GM23338 (cell line): ENCODE measurements around the gene GAPVD1. TPM values are rescaled to one million over a fixed set of nuclear protein-coding genes. Genes with fewer than 3 reads are reported as not detected.

ENCODE experiments used
- ATAC-seq: fragments of 200-7000 bp; cut with Tn5 transposase; 3 replicates; pipeline ENCODE4 v1.9.1; 2020
- DNase-seq: peaks from one replicate; pipeline ENCODE4 v3.0.0-alpha.2; 2015; ENCODE audit warnings: low spot score
- H2AFZ ChIP-seq: fragments of 200-600 bp; sonication (generic); 2 replicates; pipeline ENCODE4 v1.8.0; 2016; ENCODE audit warnings: antibody characterized with exemption, mild to moderate bottlenecking, moderate library complexity
- H3F3A ChIP-seq: fragments of 200-600 bp; sonication (generic); replicated peaks from 2 replicates; pipeline ENCODE4 v1.8.0; 2017; ENCODE audit warnings: antibody characterized with exemption, mixed run types, low read depth
- H3K27ac ChIP-seq: fragments of 200-600 bp; sonication (generic); 2 replicates; pipeline ENCODE4 v1.6.1; 2016; ENCODE audit warnings: low read depth
- H3K27me3 ChIP-seq: fragments of 200-600 bp; sonication (generic); 2 replicates; pipeline ENCODE4 v1.8.0; 2016; ENCODE audit warnings: mild to moderate bottlenecking, mixed run types, moderate library complexity; ENCODE audit not compliant: insufficient read depth
- H3K36me3 ChIP-seq: fragments of 200-600 bp; sonication (generic); 2 replicates; pipeline ENCODE4 v1.8.0; 2016; ENCODE audit warnings: mild to moderate bottlenecking; ENCODE audit not compliant: insufficient read depth
- H3K4me1 ChIP-seq: fragments of 200-600 bp; sonication (generic); 2 replicates; pipeline ENCODE4 v1.8.0; 2016; ENCODE audit warnings: mild to moderate bottlenecking, moderate library complexity; ENCODE audit not compliant: insufficient read depth
- H3K4me2 ChIP-seq: fragments of 200-600 bp; sonication (generic); 2 replicates; pipeline ENCODE4 v1.7.1; 2017; ENCODE audit warnings: mixed run types
- H3K4me3 ChIP-seq: fragments of 200-600 bp; sonication (generic); 2 replicates; pipeline ENCODE4 v1.6.1; 2016; ENCODE audit warnings: mixed run types
- H3K79me2 ChIP-seq: fragments of 200-600 bp; sonication (generic); replicated peaks from 2 replicates; pipeline ENCODE4 v1.8.0; 2017; ENCODE audit warnings: mild to moderate bottlenecking; ENCODE audit not compliant: insufficient read depth
- H3K9me2 ChIP-seq: fragments of 200-600 bp; sonication (generic); 2 replicates; pipeline ENCODE4 v1.8.0; 2017; ENCODE audit not compliant: insufficient read depth
- H4K20me1 ChIP-seq: fragments of 200-600 bp; sonication (generic); replicated peaks from 2 replicates; pipeline ENCODE4 v1.8.0; 2017; ENCODE audit warnings: mild to moderate bottlenecking; ENCODE audit not compliant: insufficient read depth
- H3K27ac Mint-ChIP-seq: 2 replicates; pipeline ENCODE4 v1.8.0; 2020; ENCODE audit warnings: inconsistent platforms, mild to moderate bottlenecking, moderate library complexity, mixed read lengths
- H3K27me3 Mint-ChIP-seq: 3 replicates; pipeline ENCODE4 v1.8.0; 2022; ENCODE audit warnings: low read depth, mild to moderate bottlenecking, moderate library complexity, mixed read lengths, inconsistent platforms; ENCODE audit not compliant: insufficient read depth, poor library complexity
- H3K36me3 Mint-ChIP-seq: 3 replicates; pipeline ENCODE4 v1.8.0; 2021; ENCODE audit warnings: low read depth, mild to moderate bottlenecking, inconsistent platforms, moderate library complexity, mixed read lengths
- H3K4me1 Mint-ChIP-seq: 3 replicates; pipeline ENCODE4 v1.8.0; 2020; ENCODE audit warnings: mild to moderate bottlenecking, inconsistent platforms, mixed read lengths
- H3K4me3 Mint-ChIP-seq: 3 replicates; pipeline ENCODE4 v1.8.0; 2021; ENCODE audit warnings: moderate library complexity, mild to moderate bottlenecking, inconsistent platforms, mixed read lengths
- H3K9me3 Mint-ChIP-seq: 3 replicates; pipeline ENCODE4 v1.8.0; 2020; ENCODE audit warnings: moderate library complexity, mild to moderate bottlenecking, inconsistent platforms, mixed read lengths
- CREB1 ChIP-seq: fragments of 250-450 bp; sonication (Bioruptor Pico); IDR thresholded peaks from 2 replicates; pipeline ENCODE4 v1.5.0; 2020; ENCODE audit warnings: low read depth, mild to moderate bottlenecking, moderate library complexity
- CTCF ChIP-seq, 2 experiments: fragments of 200-600 bp in 1 of 2; sonication (generic) in 1 of 2; conservative IDR thresholded peaks; 2 replicates each; pipeline versions ENCODE4 v1.5.1 to v1.6.1; 2016 to 2017; ENCODE audit warnings: antibody characterized with exemption in 2 of 2, low read depth in 2 of 2, mild to moderate bottlenecking in 2 of 2, moderate library complexity in 1 of 2
- EZH2 ChIP-seq: fragments of 200-600 bp; sonication (generic); IDR thresholded peaks from one replicate; pipeline ENCODE4 v1.8.0; 2017; ENCODE audit warnings: antibody characterized with exemption, mild to moderate bottlenecking, low read depth; ENCODE audit not compliant: unreplicated experiment
- EZH2phosphoT487 ChIP-seq: fragments of 200-600 bp; sonication (generic); IDR thresholded peaks from one replicate; pipeline ENCODE4 v1.8.1; 2018; ENCODE audit warnings: antibody characterized with exemption; ENCODE audit not compliant: unreplicated experiment
- JUNB ChIP-seq: IDR thresholded peaks from one replicate; pipeline ENCODE4 v1.6.1; 2016; ENCODE audit warnings: antibody characterized with exemption; ENCODE audit not compliant: unreplicated experiment
- NANOG ChIP-seq: IDR thresholded peaks from 2 replicates; pipeline ENCODE4 v1.6.1; 2016; ENCODE audit warnings: antibody characterized with exemption, borderline replicate concordance
- REST ChIP-seq: IDR thresholded peaks from one replicate; pipeline ENCODE4 v1.6.1; 2018; ENCODE audit warnings: antibody characterized with exemption; ENCODE audit not compliant: unreplicated experiment
- STAT1 ChIP-seq: IDR thresholded peaks from one replicate; pipeline ENCODE4 v1.6.1; 2016; ENCODE audit warnings: antibody characterized with exemption; ENCODE audit not compliant: unreplicated experiment
- ZNF114 ChIP-seq: fragments of 250-450 bp; sonication (Bioruptor Pico); IDR thresholded peaks from 2 replicates; pipeline ENCODE4 v1.5.0; 2020; ENCODE audit warnings: mild to moderate bottlenecking, moderate library complexity
- polyA plus RNA-seq: library from polyadenylated mRNA; unstranded; fragments of >200 nt; fragmentation: Nextera tagmentation; extraction: Ambion mirVana; gene quantifications from 2 replicates; pipeline ENCODE4 v1.2.1, GENCODE V29; 2016
- total RNA-seq: library from RNA; depleted of rRNA; stranded (reverse); fragments of >200 nt; shearing (Covaris generic); gene quantifications from 2 replicates; pipeline ENCODE4 v1.2.3, GENCODE V29; 2014
- TF ChIP-seq, protein P1 (sequence below): fragments of 250-450 bp; sonication (Bioruptor Pico); IDR thresholded peaks from 2 replicates; pipeline ENCODE4 v1.5.0; 2020; ENCODE audit warnings: mild to moderate bottlenecking, moderate library complexity

GAPVD1 gene
- total and polyA plus RNA-seq, 2 experiments from 2014 or later, result 19.2 to 34.6 TPM

DNA sequence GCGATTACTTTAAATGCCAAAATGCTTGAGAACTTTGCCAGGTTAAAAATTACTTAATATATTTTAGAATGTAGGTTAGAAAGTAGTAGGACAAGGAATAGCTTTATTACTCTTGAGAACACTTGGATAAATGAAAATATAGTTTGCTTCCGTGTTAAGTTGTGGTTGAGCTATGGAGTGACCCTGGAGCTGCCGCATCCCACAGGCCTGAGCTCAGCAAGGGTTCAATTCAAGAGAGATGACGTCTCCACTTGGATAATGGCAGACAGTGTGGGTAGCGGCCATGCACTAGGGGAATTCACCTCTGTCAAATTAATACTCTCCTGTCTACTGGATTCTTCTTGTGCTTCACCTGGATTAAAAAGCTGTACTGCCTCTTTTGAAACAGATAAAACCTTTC is 105.0 kb downstream of the GAPVD1 start (continued):
- TF ChIP-seq REST, result no peak
- no peak for TF ChIP-seq JUNB
- TF ChIP-seq CTCF (conservative IDR thresholded peaks at IDR 0.05; ENCODE audit: low read depth in 2 of 2), result no peak
- TF ChIP-seq STAT1, result no peak
- TF ChIP-seq EZH2, result no peak
- TF ChIP-seq ZNF114 (CRISPR knock-in tag), result no peak

GRCh38 chr9:125370786-125371185 is 109.2 kb downstream of the GAPVD1 start:
- TF ChIP-seq REST, result no peak
- TF ChIP-seq JUNB, result no peak
- TF ChIP-seq, protein P1, sequence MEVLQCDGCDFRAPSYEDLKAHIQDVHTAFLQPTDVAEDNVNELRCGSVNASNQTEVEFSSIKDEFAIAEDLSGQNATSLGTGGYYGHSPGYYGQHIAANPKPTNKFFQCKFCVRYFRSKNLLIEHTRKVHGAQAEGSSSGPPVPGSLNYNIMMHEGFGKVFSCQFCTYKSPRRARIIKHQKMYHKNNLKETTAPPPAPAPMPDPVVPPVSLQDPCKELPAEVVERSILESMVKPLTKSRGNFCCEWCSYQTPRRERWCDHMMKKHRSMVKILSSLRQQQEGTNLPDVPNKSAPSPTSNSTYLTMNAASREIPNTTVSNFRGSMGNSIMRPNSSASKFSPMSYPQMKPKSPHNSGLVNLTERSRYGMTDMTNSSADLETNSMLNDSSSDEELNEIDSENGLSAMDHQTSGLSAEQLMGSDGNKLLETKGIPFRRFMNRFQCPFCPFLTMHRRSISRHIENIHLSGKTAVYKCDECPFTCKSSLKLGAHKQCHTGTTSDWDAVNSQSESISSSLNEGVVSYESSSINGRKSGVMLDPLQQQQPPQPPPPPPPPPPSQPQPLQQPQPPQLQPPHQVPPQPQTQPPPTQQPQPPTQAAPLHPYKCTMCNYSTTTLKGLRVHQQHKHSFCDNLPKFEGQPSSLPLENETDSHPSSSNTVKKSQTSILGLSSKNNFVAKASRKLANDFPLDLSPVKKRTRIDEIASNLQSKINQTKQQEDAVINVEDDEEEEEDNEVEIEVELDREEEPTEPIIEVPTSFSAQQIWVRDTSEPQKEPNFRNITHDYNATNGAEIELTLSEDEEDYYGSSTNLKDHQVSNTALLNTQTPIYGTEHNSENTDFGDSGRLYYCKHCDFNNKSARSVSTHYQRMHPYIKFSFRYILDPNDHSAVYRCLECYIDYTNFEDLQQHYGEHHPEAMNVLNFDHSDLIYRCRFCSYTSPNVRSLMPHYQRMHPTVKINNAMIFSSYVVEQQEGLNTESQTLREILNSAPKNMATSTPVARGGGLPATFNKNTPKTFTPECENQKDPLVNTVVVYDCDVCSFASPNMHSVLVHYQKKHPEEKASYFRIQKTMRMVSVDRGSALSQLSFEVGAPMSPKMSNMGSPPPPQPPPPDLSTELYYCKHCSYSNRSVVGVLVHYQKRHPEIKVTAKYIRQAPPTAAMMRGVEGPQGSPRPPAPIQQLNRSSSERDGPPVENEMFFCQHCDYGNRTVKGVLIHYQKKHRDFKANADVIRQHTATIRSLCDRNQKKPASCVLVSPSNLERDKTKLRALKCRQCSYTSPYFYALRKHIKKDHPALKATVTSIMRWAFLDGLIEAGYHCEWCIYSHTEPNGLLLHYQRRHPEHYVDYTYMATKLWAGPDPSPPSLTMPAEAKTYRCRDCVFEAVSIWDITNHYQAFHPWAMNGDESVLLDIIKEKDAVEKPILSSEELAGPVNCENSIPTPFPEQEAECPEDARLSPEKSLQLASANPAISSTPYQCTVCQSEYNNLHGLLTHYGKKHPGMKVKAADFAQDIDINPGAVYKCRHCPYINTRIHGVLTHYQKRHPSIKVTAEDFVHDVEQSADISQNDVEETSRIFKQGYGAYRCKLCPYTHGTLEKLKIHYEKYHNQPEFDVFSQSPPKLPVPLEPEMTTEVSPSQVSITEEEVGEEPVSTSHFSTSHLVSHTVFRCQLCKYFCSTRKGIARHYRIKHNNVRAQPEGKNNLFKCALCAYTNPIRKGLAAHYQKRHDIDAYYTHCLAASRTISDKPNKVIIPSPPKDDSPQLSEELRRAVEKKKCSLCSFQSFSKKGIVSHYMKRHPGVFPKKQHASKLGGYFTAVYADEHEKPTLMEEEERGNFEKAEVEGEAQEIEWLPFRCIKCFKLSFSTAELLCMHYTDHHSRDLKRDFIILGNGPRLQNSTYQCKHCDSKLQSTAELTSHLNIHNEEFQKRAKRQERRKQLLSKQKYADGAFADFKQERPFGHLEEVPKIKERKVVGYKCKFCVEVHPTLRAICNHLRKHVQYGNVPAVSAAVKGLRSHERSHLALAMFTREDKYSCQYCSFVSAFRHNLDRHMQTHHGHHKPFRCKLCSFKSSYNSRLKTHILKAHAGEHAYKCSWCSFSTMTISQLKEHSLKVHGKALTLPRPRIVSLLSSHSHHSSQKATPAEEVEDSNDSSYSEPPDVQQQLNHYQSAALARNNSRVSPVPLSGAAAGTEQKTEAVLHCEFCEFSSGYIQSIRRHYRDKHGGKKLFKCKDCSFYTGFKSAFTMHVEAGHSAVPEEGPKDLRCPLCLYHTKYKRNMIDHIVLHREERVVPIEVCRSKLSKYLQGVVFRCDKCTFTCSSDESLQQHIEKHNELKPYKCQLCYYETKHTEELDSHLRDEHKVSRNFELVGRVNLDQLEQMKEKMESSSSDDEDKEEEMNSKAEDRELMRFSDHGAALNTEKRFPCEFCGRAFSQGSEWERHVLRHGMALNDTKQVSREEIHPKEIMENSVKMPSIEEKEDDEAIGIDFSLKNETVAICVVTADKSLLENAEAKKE (CRISPR knock-in tag), result no peak
- no peak for TF ChIP-seq EZH2phosphoT487
- no peak for TF ChIP-seq NANOG
- no peak for TF ChIP-seq EZH2
- no peak for TF ChIP-seq CREB1
- Histone ChIP-seq H3K79me2 (no peaks in the 10 kb centered on the region), H3K9me2 (no peaks in the 10 kb centered on the region), H3K4me3 (no peak overlapping the region), H3K4me1 (peaks cover 6% of the 10 kb centered on the region; the same call in 1 of the 2 replicates), H3F3A (no peaks in the 10 kb centered on the region; the same call in 1 of the 2 replicates), H3K36me3 (no peaks in the 10 kb centered on the region), H4K20me1 (no peaks in the 10 kb centered on the region), H3K4me2 (no peak overlapping the region), H3K27ac (no peak overlapping the region), H3K27me3 (no peaks in the 10 kb centered on the region), H2AFZ (no peak overlapping the region)
- peaks cover 20% of the 10 kb centered on the region for H3K4me1 Mint-ChIP-seq
- H3K36me3 Mint-ChIP-seq, result no peaks in the 10 kb centered on the region
- DNase-seq (peak; percentile 21), ATAC-seq (no peak)
- H3K9me3 Mint-ChIP-seq, result no peaks in the 10 kb centered on the region
- H3K27me3 Mint-ChIP-seq, result peaks cover 7% of the 10 kb centered on the region
- no peak overlapping the region for H3K4me3 Mint-ChIP-seq
- peak overlapping the region; percentile 57; the same call in 1 of the 2 replicates for H3K27ac Mint-ChIP-seq
